AG04450 (cell line): Measurements from ENCODE around the gene HASPIN. TPM values are rescaled to one million over a fixed set of nuclear protein-coding genes. Genes with fewer than 3 reads are reported as not detected.
"Not testable (repeated sequence)": the region's sequence is repeated elsewhere in the genome, so short reads cannot be mapped to it uniquely, and the experiment has no call there.

Experiments
- CTCF ChIA-PET: fragments of 300-600, 350-600 bp; formaldehyde crosslinking; extraction: SDS; loops from one replicate; lab custom pipeline; 2022; ENCODE audit warnings: antibody characterized with exemption, inconsistent platforms; lab: Charles Lee
- POLR2A ChIA-PET: fragments of 350-600 bp; formaldehyde crosslinking; extraction: SDS; loops from one replicate; lab custom pipeline; 2021; ENCODE audit warnings: antibody characterized with exemption, inconsistent platforms; lab: Yijun Ruan, JAX
- DNase-seq: peaks from one replicate; pipeline ENCODE4 v3.0.0-alpha.2; 2011; ENCODE audit warnings: low read depth, low spot score
- H3K27ac ChIP-seq: one replicate; pipeline ENCODE4 v1.5.1; 2012; ENCODE audit warnings: low read depth, low read length, control low read depth
- H3K27me3 ChIP-seq: one replicate; pipeline ENCODE4 v1.6.0; 2012; ENCODE audit warnings: low read length; ENCODE audit not compliant: control insufficient read depth, insufficient read depth
- H3K4me3 ChIP-seq: 2 replicates; pipeline ENCODE4 v1.5.1; 2011; ENCODE audit warnings: mild to moderate bottlenecking, low read depth, low read length, control low read depth
- H3K9me3 ChIP-seq: 2 replicates; pipeline ENCODE4 v1.5.1; 2012; ENCODE audit warnings: low read length; ENCODE audit not compliant: control insufficient read depth, insufficient read depth
- CTCF ChIP-seq: IDR thresholded peaks from 2 replicates; pipeline ENCODE4 v1.5.1; 2011; ENCODE audit warnings: low read depth, low read length, control low read depth, inconsistent platforms
- polyA plus RNA-seq: library from polyadenylated mRNA; depleted of rRNA; stranded (reverse); fragments of >200 nt; gene quantifications from 2 replicates; pipeline ENCODE4 v1.2.3, GENCODE V29; 2011

HASPIN gene
- polyA plus RNA-seq, 1 experiment = 1.6 TPM

- no peak for TF ChIP-seq CTCF
- DNase-seq = no peak
- peaks cover 14% of the 10 kb centered on the region for H3K9me3 ChIP-seq
- ChIA-PET POLR2A (interaction anchor here (0.7 to 2.5 kb wide), 3 partner anchors 27 to 28 kb away, joined by 3 to 8 read pairs (median 3); partner anchors contain the start of gene HASPIN), CTCF (interaction anchor here (0.6 kb wide), 1 partner anchor 27 kb away, joined by 3 read pairs; no protein-coding TSS in a partner anchor)
- H3K27me3 ChIP-seq = peaks cover 26% of the 10 kb centered on the region
- peak within 1 kb of the TSS; percentile 62 for H3K4me3 ChIP-seq
- no peak within 1 kb of the TSS for H3K27ac ChIP-seq
These were observed 27.8 kb upstream of the HASPIN start, which contains the start of gene P2RX5 for GRCh38 chr17:3695723-3696411. Gene P2RX5 (minus strand): TSS chr17:3696155. CDS start chr17:3696005, 150 bp downstream.

- no peak overlapping the region for H3K27ac ChIP-seq
- POLR2A ChIA-PET = interaction anchor here (1.4 to 2.5 kb wide), 2 partner anchors 26 to 30 kb away, joined by 3 to 8 read pairs; partner anchors contain the start of gene HASPIN
- CTCF ChIA-PET = no interaction called here
- H3K27me3 ChIP-seq = peaks cover 23% of the 10 kb centered on the region
- H3K4me3 ChIP-seq = no peak overlapping the region
- TF ChIP-seq CTCF = no peak
- peaks cover 14% of the 10 kb centered on the region for H3K9me3 ChIP-seq
- no peak for DNase-seq
These were observed 26.6 kb upstream of the HASPIN start for GRCh38 chr17:3697103-3697476.

- ChIA-PET CTCF (no interaction called here), POLR2A (no interaction called here)
- H3K9me3 ChIP-seq = peaks cover 17% of the 10 kb centered on the region
- peaks cover 23% of the 10 kb centered on the region for H3K27me3 ChIP-seq
- H3K4me3 ChIP-seq = no peak overlapping the region
- no peak overlapping the region for H3K27ac ChIP-seq
- no peak for TF ChIP-seq CTCF
- DNase-seq = no peak
These were observed 25.6 kb upstream of the HASPIN start for GRCh38 chr17:3698139-3698538.

- Histone ChIP-seq H3K27ac (no peak overlapping the region), H3K27me3 (peaks cover 18% of the 10 kb centered on the region), H3K9me3 (peaks cover 17% of the 10 kb centered on the region), H3K4me3 (no peak overlapping the region)
- no peak for DNase-seq
- CTCF ChIA-PET = no interaction called here
- TF ChIP-seq CTCF = no peak
- POLR2A ChIA-PET = no interaction called here
These were observed 23.8 kb upstream of the HASPIN start for GRCh38 chr17:3699951-3700350.

GRCh38 chr17:3702041-3702539 lies 21.6 kb upstream of the HASPIN start:
- CTCF ChIA-PET = interaction anchor here (1.1 kb wide), 1 partner anchor 19 kb away, joined by 4 read pairs; no protein-coding TSS in a partner anchor

More at GRCh38 chr17:3702041-3702539, 21.6 kb upstream of the HASPIN start:
- H3K4me3 ChIP-seq, H3K27ac ChIP-seq, DNase-seq, POLR2A ChIA-PET: not testable (repeated sequence)
- H3K27me3 ChIP-seq = peaks cover 14% of the 10 kb centered on the region
- peaks cover 17% of the 10 kb centered on the region for H3K9me3 ChIP-seq
